Measurements from ENCODE around the gene SVOP. TPM values are rescaled to one million over a fixed set of nuclear protein-coding genes. Genes with fewer than 3 reads are reported as not detected.

SVOP gene
- total RNA-seq, 3 donors from 2014 or later (not counting 1 experiment from before 2014, with no cell fraction given) = not detected

GRCh38 chr12:109065154-109065852 is 44.4 kb upstream of the SVOP start:
- Mint-ChIP-seq H3K27ac (no peak overlapping the region), H3K4me3 (no peak overlapping the region), H3K27me3 (ENCODE audit: low read depth in 2 of 2) (no peaks in the 10 kb centered on the region), H3K4me1 (peaks cover 0 to 4% of the 10 kb centered on the region in 2 donors), H3K36me3 (peaks cover 10% of the 10 kb centered on the region), H3K9me3 (no peaks in the 10 kb centered on the region)
- Histone ChIP-seq H3K27ac (ENCODE audit: low read length) (no peak overlapping the region), H3K4me1 (ENCODE audit: control insufficient read depth, insufficient read depth, low read length) (no peaks in the 10 kb centered on the region), H3K27me3 (ENCODE audit: control insufficient read depth, insufficient read depth, low read length) (no peaks in the 10 kb centered on the region), H3K4me3 (ENCODE audit: low read length) (no peak overlapping the region), H3K36me3 (ENCODE audit: control insufficient read depth, insufficient read depth, low read length) (peaks cover 16% of the 10 kb centered on the region), H3K9me3 (ENCODE audit: control insufficient read depth, insufficient read depth, low read length) (no peaks in the 10 kb centered on the region)
- TF ChIP-seq CTCF (IDR thresholded peaks at IDR 0.05) = no peak
- DNase-seq = no peak
- no peak for ATAC-seq
- 92% methylated on average over 5 of the region's 5 CpGs for WGBS (ENCODE audit: insufficient coverage)
- intact Hi-C loops (cut with micrococcal nuclease) = no loop called here

- H3K4me1 ChIP-seq (ENCODE audit: control insufficient read depth, insufficient read depth, low read length) = no peaks in the 10 kb centered on the region
- H3K36me3 Mint-ChIP-seq = peaks cover 6% of the 10 kb centered on the region
- H3K27me3 ChIP-seq (ENCODE audit: control insufficient read depth, insufficient read depth, low read length) = no peaks in the 10 kb centered on the region
- no peak overlapping the region for H3K27ac Mint-ChIP-seq
- H3K9me3 Mint-ChIP-seq = no peaks in the 10 kb centered on the region
- DNase-seq = no peak
- H3K4me3 Mint-ChIP-seq = no peak overlapping the region
- no peaks in the 10 kb centered on the region for H3K9me3 ChIP-seq (ENCODE audit: control insufficient read depth, insufficient read depth, low read length)
- H3K27me3 Mint-ChIP-seq (ENCODE audit: low read depth in 2 of 2) = no peaks in the 10 kb centered on the region
- no peak overlapping the region for H3K27ac ChIP-seq (ENCODE audit: low read length)
- no peak for TF ChIP-seq CTCF (IDR thresholded peaks at IDR 0.05)
- H3K36me3 ChIP-seq (ENCODE audit: control insufficient read depth, insufficient read depth, low read length) = peaks cover 10% of the 10 kb centered on the region
- intact Hi-C loops (cut with micrococcal nuclease) = no loop called here
- 96% methylated on average over 3 of the region's 3 CpGs for WGBS (ENCODE audit: insufficient coverage)
- ATAC-seq = no peak
- H3K4me1 Mint-ChIP-seq = no peaks in the 10 kb centered on the region
- no peak overlapping the region for H3K4me3 ChIP-seq (ENCODE audit: low read length)
Observed at GRCh38 chr12:109064143-109064542, 43.3 kb upstream of the SVOP start.

GRCh38 chr12:109058773-109059172 is 37.9 kb upstream of the SVOP start:
- Histone ChIP-seq H3K27me3 (ENCODE audit: control insufficient read depth, insufficient read depth, low read length) (no peaks in the 10 kb centered on the region), H3K4me3 (ENCODE audit: low read length) (no peak overlapping the region), H3K4me1 (ENCODE audit: control insufficient read depth, insufficient read depth, low read length) (peaks cover 6% of the 10 kb centered on the region), H3K36me3 (ENCODE audit: control insufficient read depth, insufficient read depth, low read length) (peaks cover 5% of the 10 kb centered on the region), H3K27ac (ENCODE audit: low read length) (no peak overlapping the region), H3K9me3 (ENCODE audit: control insufficient read depth, insufficient read depth, low read length) (no peaks in the 10 kb centered on the region)
- intact Hi-C loops (cut with micrococcal nuclease) = loop anchor here (10.0 kb wide), 1 partner anchor 324 kb away; the partner anchor contains the start of gene CORO1C
- H3K9me3 Mint-ChIP-seq = no peaks in the 10 kb centered on the region
- no peak overlapping the region for H3K4me3 Mint-ChIP-seq
- H3K27ac Mint-ChIP-seq = no peak overlapping the region
- ATAC-seq = no peak
- H3K27me3 Mint-ChIP-seq (ENCODE audit: low read depth in 2 of 2) = no peaks in the 10 kb centered on the region
- no peak for TF ChIP-seq CTCF (IDR thresholded peaks at IDR 0.05)
- H3K4me1 Mint-ChIP-seq = peaks cover 5 to 9% of the 10 kb centered on the region in 2 donors
- WGBS (ENCODE audit: insufficient coverage) = 95% methylated on average over 6 of the region's 6 CpGs
- H3K36me3 Mint-ChIP-seq = no peaks in the 10 kb centered on the region
- DNase-seq = no peak

- H3K4me1 Mint-ChIP-seq = peaks cover 16 to 21% of the 10 kb centered on the region in 2 donors
- no peaks in the 10 kb centered on the region for H3K9me3 ChIP-seq (ENCODE audit: control insufficient read depth, insufficient read depth, low read length)
- H3K27ac ChIP-seq (ENCODE audit: low read length) = no peak overlapping the region
- H3K4me3 Mint-ChIP-seq = no peak overlapping the region
- peaks cover 5% of the 10 kb centered on the region for H3K36me3 ChIP-seq (ENCODE audit: control insufficient read depth, insufficient read depth, low read length)
- H3K36me3 Mint-ChIP-seq = no peaks in the 10 kb centered on the region
- H3K27me3 Mint-ChIP-seq (ENCODE audit: low read depth in 2 of 2) = no peaks in the 10 kb centered on the region
- H3K27ac Mint-ChIP-seq = no peak overlapping the region
- no peaks in the 10 kb centered on the region for H3K27me3 ChIP-seq (ENCODE audit: control insufficient read depth, insufficient read depth, low read length)
- no peak for TF ChIP-seq CTCF (IDR thresholded peaks at IDR 0.05)
- H3K4me1 ChIP-seq (ENCODE audit: control insufficient read depth, insufficient read depth, low read length) = peaks cover 16% of the 10 kb centered on the region
- 83% methylated on average over 1 of the region's 1 CpG for WGBS (ENCODE audit: insufficient coverage)
- no peak for ATAC-seq
- no peak for DNase-seq
- H3K4me3 ChIP-seq (ENCODE audit: low read length) = no peak overlapping the region
- intact Hi-C loops (cut with micrococcal nuclease) = loop anchor here (10.0 kb wide), 1 partner anchor 323 kb away; the partner anchor contains the start of gene CORO1C
- no peaks in the 10 kb centered on the region for H3K9me3 Mint-ChIP-seq
Observed at GRCh38 chr12:109057376-109057775, 36.5 kb upstream of the SVOP start.

All from natural killer cell (primary cell).